ENCODE results near the gene GUCD1.

GUCD1 gene

GRCh38 chr22:24589518-24590030 lies 34.6 kb upstream of the GUCD1 start:
- no peak for DNase-seq

GRCh38 chr22:24588757-24589481 lies 34.0 kb upstream of the GUCD1 start:
- DNase-seq = no peak

- no peak for DNase-seq
Measured at GRCh38 chr22:24588381-24588756, 33.4 kb upstream of the GUCD1 start.

- no peak for DNase-seq
Measured at GRCh38 chr22:24587948-24588347, 33.0 kb upstream of the GUCD1 start.

- no peak for DNase-seq
Measured at GRCh38 chr22:24587251-24587650, 32.3 kb upstream of the GUCD1 start.

GRCh38 chr22:24585927-24586546 lies 31.1 kb upstream of the GUCD1 start:
- DNase-seq = no peak

- no peak for DNase-seq
Measured at GRCh38 chr22:24585461-24585860, 30.5 kb upstream of the GUCD1 start.

GRCh38 chr22:24584871-24585411 lies 30.0 kb upstream of the GUCD1 start:
- DNase-seq = no peak

GRCh38 chr22:24584166-24584790 lies 29.3 kb upstream of the GUCD1 start:
- DNase-seq = no peak

- no peak for DNase-seq
Measured at GRCh38 chr22:24583221-24584165, 28.6 kb upstream of the GUCD1 start.

GRCh38 chr22:24582056-24582814 lies 27.3 kb upstream of the GUCD1 start:
- no peak for DNase-seq

- DNase-seq = no peak
Measured at GRCh38 chr22:24580276-24580675, 25.3 kb upstream of the GUCD1 start.

- no peak for DNase-seq
Measured at GRCh38 chr22:24579258-24579601, 24.3 kb upstream of the GUCD1 start.

GRCh38 chr22:24578355-24579257 lies 23.7 kb upstream of the GUCD1 start:
- no peak for DNase-seq

GRCh38 chr22:24576778-24577177 lies 21.8 kb upstream of the GUCD1 start:
- no peak for DNase-seq

GRCh38 chr22:24571266-24571665 lies 16.3 kb upstream of the GUCD1 start:
- no peak for DNase-seq

- DNase-seq = no peak
Measured at GRCh38 chr22:24567668-24568067, 12.7 kb upstream of the GUCD1 start.

GRCh38 chr22:24566899-24567511 lies 12.1 kb upstream of the GUCD1 start:
- DNase-seq = no peak

GRCh38 chr22:24565077-24565476 lies 10.1 kb upstream of the GUCD1 start:
- no peak for DNase-seq

- no peak for DNase-seq
Measured at GRCh38 chr22:24564376-24565058, 9.6 kb upstream of the GUCD1 start.

All from NCI-H1048 (cell line).